GM23248 (cell line): Measurements from ENCODE around the gene SEMG1.

Source experiments
- EZH2 ChIP-seq: fragments of 200-600 bp; sonication (generic); IDR thresholded peaks from 2 replicates; pipeline ENCODE4 v1.6.1; 2018; ENCODE audit warnings: antibody characterized with exemption, mild to moderate bottlenecking; ENCODE audit not compliant: insufficient read depth, poor library complexity, severe bottlenecking
- EZH2phosphoT487 ChIP-seq: fragments of 200-600 bp; sonication (generic); IDR thresholded peaks from 2 replicates; pipeline ENCODE4 v1.6.1; 2018; ENCODE audit warnings: antibody characterized with exemption, moderate library complexity, mild to moderate bottlenecking, low read depth; ENCODE audit not compliant: insufficient read depth

DNA sequence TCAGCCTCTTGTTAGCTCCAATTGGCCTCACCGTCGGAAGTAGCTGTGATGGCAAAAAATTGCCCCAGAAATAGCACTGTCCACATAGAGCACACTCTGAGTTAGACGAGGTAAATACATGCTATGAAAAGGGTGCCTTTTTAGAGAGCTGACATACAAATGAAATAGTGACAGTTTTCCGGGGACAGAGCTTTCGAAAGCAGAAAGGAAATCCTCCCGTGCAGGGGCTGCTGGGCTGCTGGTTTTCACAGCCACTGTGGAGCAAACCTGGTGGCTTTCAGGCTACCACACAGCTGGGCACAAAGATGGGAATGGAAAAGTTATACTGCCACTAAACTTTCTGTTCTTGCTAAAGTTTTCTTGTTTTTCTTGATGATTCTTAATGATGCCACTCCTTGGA lies 39.3 kb downstream of the SEMG1 start:
- TF ChIP-seq EZH2: no peak
- TF ChIP-seq EZH2phosphoT487: no peak
